GM18519 (cell line): ENCODE results near the gene PNMA8A.
"Not testable (repeated sequence)": the region's sequence is repeated elsewhere in the genome, so short reads cannot be mapped to it uniquely, and the experiment has no call there.

Source experiments
- ATAC-seq: cut with Tn5 transposase; IDR thresholded peaks from one replicate; pipeline ENCODE4 v1.9.1; 2021; ENCODE audit warnings: mild to moderate bottlenecking, moderate library complexity; ENCODE audit not compliant: unreplicated experiment, low FRiP score

PNMA8A gene

GRCh38 chr19:46435009-46435408 lies 36.4 kb downstream of the PNMA8A start:
- ATAC-seq = no peak

GRCh38 chr19:46433470-46433869 lies 37.9 kb downstream of the PNMA8A start:
- ATAC-seq = not testable (repeated sequence)

GRCh38 chr19:46431824-46432223 lies 39.5 kb downstream of the PNMA8A start:
- ATAC-seq = no peak

- ATAC-seq = no peak
Measured at GRCh38 chr19:46429999-46430398, 41.4 kb downstream of the PNMA8A start.

GRCh38 chr19:46428239-46429135 lies 42.9 kb downstream of the PNMA8A start, which contains the start of gene PNMA8C:
Gene PNMA8C, minus strand, starts transcription at chr19:46428936. Its CDS starts 577 bp downstream, at chr19:46428359.
- no peak for ATAC-seq

- ATAC-seq = no peak
Measured at GRCh38 chr19:46427518-46428045, 43.8 kb downstream of the PNMA8A start.

GRCh38 chr19:46426506-46427162 lies 44.7 kb downstream of the PNMA8A start:
- no peak for ATAC-seq

- no peak for ATAC-seq
Measured at GRCh38 chr19:46426035-46426505, 45.3 kb downstream of the PNMA8A start.

- ATAC-seq = no peak
Measured at GRCh38 chr19:46423188-46423587, 48.2 kb downstream of the PNMA8A start.

- no peak for ATAC-seq
Measured at GRCh38 chr19:46422344-46422743, 49.0 kb downstream of the PNMA8A start.

GRCh38 chr19:46420056-46420455 lies 51.3 kb downstream of the PNMA8A start:
- ATAC-seq = no peak
